Ishikawa (cell line): ENCODE data around the gene C9orf152.

Experiments used
- CREB1 ChIP-seq: IDR thresholded peaks from 2 replicates; pipeline ENCODE4 v1.6.1; 2012; ENCODE audit warnings: low read depth
- EGR1 ChIP-seq: IDR thresholded peaks from 2 replicates; pipeline ENCODE4 v1.6.1; 2012
- FOXM1 ChIP-seq: IDR thresholded peaks from 2 replicates; pipeline ENCODE4 v1.6.1; 2012; ENCODE audit warnings: low read depth, borderline replicate concordance
- TAF1 ChIP-seq: IDR thresholded peaks from 2 replicates; pipeline ENCODE4 v1.6.1; 2012; ENCODE audit warnings: low read depth, mild to moderate bottlenecking
- TEAD4 ChIP-seq: IDR thresholded peaks from 2 replicates; pipeline ENCODE4 v1.6.1; 2012
- YY1 ChIP-seq: IDR thresholded peaks from 2 replicates; pipeline ENCODE4 v1.6.1; 2012; ENCODE audit warnings: low read depth
- TF ChIP-seq, protein P1 (sequence below): IDR thresholded peaks from 2 replicates; pipeline ENCODE4 v1.6.1; 2012; ENCODE audit warnings: low read depth, mild to moderate bottlenecking
- TF ChIP-seq, protein P2 (sequence below): IDR thresholded peaks from 2 replicates; pipeline ENCODE4 v1.6.1; 2012
- TF ChIP-seq, protein P3 (sequence below): IDR thresholded peaks from 2 replicates; pipeline ENCODE4 v1.6.1; 2012

DNA sequence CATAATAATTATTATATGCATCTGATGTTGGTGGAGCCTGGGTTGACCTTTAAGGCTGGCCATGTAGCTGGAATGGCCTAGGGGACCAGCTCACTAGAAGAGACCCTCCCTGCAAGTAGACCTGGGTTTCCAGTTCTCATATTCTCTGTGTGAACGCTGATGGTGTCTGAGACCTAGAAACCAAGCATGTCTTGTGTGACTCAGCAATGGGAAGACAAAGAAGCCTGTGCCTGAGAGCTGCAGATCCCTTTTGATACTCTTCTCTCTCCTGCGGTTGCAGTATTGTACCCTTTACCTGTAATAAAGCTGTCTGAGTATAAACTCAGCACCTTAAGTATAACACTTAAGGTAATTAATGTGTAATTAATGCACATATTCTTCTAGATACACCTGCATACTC is 22.2 kb downstream of the C9orf152 start:
- TF ChIP-seq TAF1: no peak
- TF ChIP-seq, protein P1, sequence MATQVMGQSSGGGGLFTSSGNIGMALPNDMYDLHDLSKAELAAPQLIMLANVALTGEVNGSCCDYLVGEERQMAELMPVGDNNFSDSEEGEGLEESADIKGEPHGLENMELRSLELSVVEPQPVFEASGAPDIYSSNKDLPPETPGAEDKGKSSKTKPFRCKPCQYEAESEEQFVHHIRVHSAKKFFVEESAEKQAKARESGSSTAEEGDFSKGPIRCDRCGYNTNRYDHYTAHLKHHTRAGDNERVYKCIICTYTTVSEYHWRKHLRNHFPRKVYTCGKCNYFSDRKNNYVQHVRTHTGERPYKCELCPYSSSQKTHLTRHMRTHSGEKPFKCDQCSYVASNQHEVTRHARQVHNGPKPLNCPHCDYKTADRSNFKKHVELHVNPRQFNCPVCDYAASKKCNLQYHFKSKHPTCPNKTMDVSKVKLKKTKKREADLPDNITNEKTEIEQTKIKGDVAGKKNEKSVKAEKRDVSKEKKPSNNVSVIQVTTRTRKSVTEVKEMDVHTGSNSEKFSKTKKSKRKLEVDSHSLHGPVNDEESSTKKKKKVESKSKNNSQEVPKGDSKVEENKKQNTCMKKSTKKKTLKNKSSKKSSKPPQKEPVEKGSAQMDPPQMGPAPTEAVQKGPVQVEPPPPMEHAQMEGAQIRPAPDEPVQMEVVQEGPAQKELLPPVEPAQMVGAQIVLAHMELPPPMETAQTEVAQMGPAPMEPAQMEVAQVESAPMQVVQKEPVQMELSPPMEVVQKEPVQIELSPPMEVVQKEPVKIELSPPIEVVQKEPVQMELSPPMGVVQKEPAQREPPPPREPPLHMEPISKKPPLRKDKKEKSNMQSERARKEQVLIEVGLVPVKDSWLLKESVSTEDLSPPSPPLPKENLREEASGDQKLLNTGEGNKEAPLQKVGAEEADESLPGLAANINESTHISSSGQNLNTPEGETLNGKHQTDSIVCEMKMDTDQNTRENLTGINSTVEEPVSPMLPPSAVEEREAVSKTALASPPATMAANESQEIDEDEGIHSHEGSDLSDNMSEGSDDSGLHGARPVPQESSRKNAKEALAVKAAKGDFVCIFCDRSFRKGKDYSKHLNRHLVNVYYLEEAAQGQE: no peak
- TF ChIP-seq, protein P2, sequence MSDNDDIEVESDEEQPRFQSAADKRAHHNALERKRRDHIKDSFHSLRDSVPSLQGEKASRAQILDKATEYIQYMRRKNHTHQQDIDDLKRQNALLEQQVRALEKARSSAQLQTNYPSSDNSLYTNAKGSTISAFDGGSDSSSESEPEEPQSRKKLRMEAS: no peak
- TF ChIP-seq EGR1: no peak
- TF ChIP-seq, protein P3, sequence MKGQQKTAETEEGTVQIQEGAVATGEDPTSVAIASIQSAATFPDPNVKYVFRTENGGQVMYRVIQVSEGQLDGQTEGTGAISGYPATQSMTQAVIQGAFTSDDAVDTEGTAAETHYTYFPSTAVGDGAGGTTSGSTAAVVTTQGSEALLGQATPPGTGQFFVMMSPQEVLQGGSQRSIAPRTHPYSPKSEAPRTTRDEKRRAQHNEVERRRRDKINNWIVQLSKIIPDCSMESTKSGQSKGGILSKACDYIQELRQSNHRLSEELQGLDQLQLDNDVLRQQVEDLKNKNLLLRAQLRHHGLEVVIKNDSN: no peak
- TF ChIP-seq TEAD4: no peak
- TF ChIP-seq YY1: no peak
- TF ChIP-seq CREB1: no peak
- TF ChIP-seq FOXM1: no peak
